HUES64 (cell line): ENCODE data around the gene DDX39A.
A peak's percentile ranks its signal among the peaks of the same experiment; 100 is the strongest.
"Not testable (repeated sequence)": the region's sequence is repeated elsewhere in the genome, so short reads cannot be mapped to it uniquely, and the experiment has no call there.

Source experiments
- H3K27ac ChIP-seq: 2 replicates; pipeline ENCODE4 v1.7.0; 2013; ENCODE audit warnings: low read depth, low read length, inconsistent platforms
- H3K27me3 ChIP-seq: 2 replicates; pipeline ENCODE4 v1.6.1; 2013; ENCODE audit warnings: mild to moderate bottlenecking, low read length; ENCODE audit not compliant: insufficient read depth
- H3K36me3 ChIP-seq: 2 replicates; pipeline ENCODE4 v1.6.1; 2013; ENCODE audit warnings: mild to moderate bottlenecking, low read length; ENCODE audit not compliant: insufficient read depth
- H3K4me1 ChIP-seq: 2 replicates; pipeline ENCODE4 v1.6.1; 2013; ENCODE audit warnings: mild to moderate bottlenecking, low read length, moderate library complexity; ENCODE audit not compliant: insufficient read depth
- H3K4me3 ChIP-seq: 2 replicates; pipeline ENCODE4 v1.5.1; 2013; ENCODE audit warnings: mild to moderate bottlenecking, low read length, moderate library complexity
- H3K9ac ChIP-seq: 2 replicates; pipeline ENCODE4 v1.6.1; 2013; ENCODE audit warnings: mild to moderate bottlenecking, low read depth, low read length
- H3K9me3 ChIP-seq: 2 replicates; pipeline ENCODE4 v1.6.1; 2013; ENCODE audit warnings: low read depth, low read length; ENCODE audit not compliant: insufficient read depth
- WGBS: fragments of 150-250, 120-280 bp; methylation state at CpG from one replicate; pipeline ENCODE4 v1.1.7; 2013; ENCODE audit warnings: missing lambda C conversion rate; 5-methylcytosine and 5-hydroxymethylcytosine counted together

The DDX39A gene

GRCh38 chr19:14368011-14368513 lies 51.1 kb downstream of the DDX39A start:
- 91% methylated on average over 5 of the region's 5 CpGs for WGBS
- H3K36me3 ChIP-seq: no peaks in the 10 kb centered on the region
- H3K9ac ChIP-seq: no peak overlapping the region
- no peaks in the 10 kb centered on the region for H3K9me3 ChIP-seq
- 0 out of 2 replicates have a peak, but pooled peaks cover 7% of the 10 kb centered on the region for H3K4me1 ChIP-seq
- no peaks in the 10 kb centered on the region for H3K27me3 ChIP-seq
- H3K27ac ChIP-seq: no peak overlapping the region
- H3K4me3 ChIP-seq: no peak overlapping the region

- no peak overlapping the region for H3K4me3 ChIP-seq
- H3K27ac ChIP-seq: no peak overlapping the region
- WGBS: 92% methylated on average over 10 of the region's 10 CpGs
- H3K4me1 ChIP-seq: 0 out of 2 replicates have a peak, but pooled peaks cover 7% of the 10 kb centered on the region
- H3K27me3 ChIP-seq: no peaks in the 10 kb centered on the region
- H3K36me3 ChIP-seq: no peaks in the 10 kb centered on the region
- H3K9me3 ChIP-seq: no peaks in the 10 kb centered on the region
- no peak overlapping the region for H3K9ac ChIP-seq
Measured at GRCh38 chr19:14367016-14367415, 52.1 kb downstream of the DDX39A start.

GRCh38 chr19:14366529-14366928 lies 52.6 kb downstream of the DDX39A start:
- Histone ChIP-seq H3K4me3 (no peak overlapping the region), H3K9me3 (no peaks in the 10 kb centered on the region), H3K9ac (no peak overlapping the region), H3K4me1 (0 out of 2 replicates have a peak, but pooled peaks cover 7% of the 10 kb centered on the region), H3K27me3 (no peaks in the 10 kb centered on the region), H3K27ac (no peak overlapping the region), H3K36me3 (no peaks in the 10 kb centered on the region)
- WGBS: 46% methylated on average over 3 of the region's 3 CpGs

GRCh38 chr19:14364098-14364443 lies 55.1 kb downstream of the DDX39A start:
- peak overlapping the region; percentile 50 for H3K4me3 ChIP-seq
- H3K36me3 ChIP-seq, H3K27ac ChIP-seq, H3K4me1 ChIP-seq, H3K9me3 ChIP-seq, H3K27me3 ChIP-seq: not testable (repeated sequence)
- WGBS: 83% methylated on average over 9 of the region's 9 CpGs
- H3K9ac ChIP-seq: peak overlapping the region; percentile 86

- H3K4me1 ChIP-seq: no peaks in the 10 kb centered on the region
- no peaks in the 10 kb centered on the region for H3K36me3 ChIP-seq
- H3K27me3 ChIP-seq: no peaks in the 10 kb centered on the region
- WGBS: 7% methylated on average over 35 of the region's 35 CpGs
- peak overlapping the region; percentile 95 for H3K27ac ChIP-seq
- no peaks in the 10 kb centered on the region for H3K9me3 ChIP-seq
- H3K9ac ChIP-seq: peak overlapping the region; percentile 86
- H3K4me3 ChIP-seq: peak overlapping the region; percentile 50
Measured at GRCh38 chr19:14363183-14364097, 55.7 kb downstream of the DDX39A start.

GRCh38 chr19:14361824-14362223 lies 57.3 kb downstream of the DDX39A start:
- Histone ChIP-seq H3K27ac (no peak overlapping the region), H3K4me3 (no peak overlapping the region), H3K9ac (no peak overlapping the region)

More at GRCh38 chr19:14361824-14362223, 57.3 kb downstream of the DDX39A start:
- Histone ChIP-seq H3K9me3 (no peaks in the 10 kb centered on the region), H3K36me3 (no peaks in the 10 kb centered on the region), H3K4me1 (no peaks in the 10 kb centered on the region), H3K27me3 (no peaks in the 10 kb centered on the region)
- 59% methylated on average over 7 of the region's 7 CpGs for WGBS
